ENCODE results near the gene CHRNB1.

Gene CHRNB1

DNA sequence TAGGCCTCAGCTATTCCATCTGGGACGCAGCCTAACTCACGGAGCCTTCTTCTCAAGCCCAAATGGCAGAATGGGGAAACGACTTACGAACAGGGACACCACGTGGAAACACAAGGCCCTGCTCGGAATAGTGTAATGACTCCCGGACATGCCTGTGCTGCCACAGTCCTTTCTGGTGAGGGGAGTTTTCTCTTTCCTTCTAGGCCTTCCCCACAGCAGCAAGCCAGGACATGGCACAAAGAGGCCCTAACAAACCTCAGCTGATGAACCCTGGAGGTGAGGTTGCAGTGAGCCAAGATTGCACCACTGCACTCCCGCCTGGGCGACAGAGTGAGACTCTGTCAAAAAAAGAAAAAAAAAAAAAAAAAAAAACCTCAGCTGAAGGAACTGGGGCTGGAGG, 19.2 kb downstream of the CHRNB1 start:
- no peak overlapping the region for H3K4me3 ChIP-seq (ENCODE audit: low read depth, low read length)
- DNase-seq (ENCODE audit: low read depth) = no peak
- in situ Hi-C loops (cut with HindIII; ENCODE audit: low sequenced_read_pairs) = no loop called here
- TF ChIP-seq, protein P1, sequence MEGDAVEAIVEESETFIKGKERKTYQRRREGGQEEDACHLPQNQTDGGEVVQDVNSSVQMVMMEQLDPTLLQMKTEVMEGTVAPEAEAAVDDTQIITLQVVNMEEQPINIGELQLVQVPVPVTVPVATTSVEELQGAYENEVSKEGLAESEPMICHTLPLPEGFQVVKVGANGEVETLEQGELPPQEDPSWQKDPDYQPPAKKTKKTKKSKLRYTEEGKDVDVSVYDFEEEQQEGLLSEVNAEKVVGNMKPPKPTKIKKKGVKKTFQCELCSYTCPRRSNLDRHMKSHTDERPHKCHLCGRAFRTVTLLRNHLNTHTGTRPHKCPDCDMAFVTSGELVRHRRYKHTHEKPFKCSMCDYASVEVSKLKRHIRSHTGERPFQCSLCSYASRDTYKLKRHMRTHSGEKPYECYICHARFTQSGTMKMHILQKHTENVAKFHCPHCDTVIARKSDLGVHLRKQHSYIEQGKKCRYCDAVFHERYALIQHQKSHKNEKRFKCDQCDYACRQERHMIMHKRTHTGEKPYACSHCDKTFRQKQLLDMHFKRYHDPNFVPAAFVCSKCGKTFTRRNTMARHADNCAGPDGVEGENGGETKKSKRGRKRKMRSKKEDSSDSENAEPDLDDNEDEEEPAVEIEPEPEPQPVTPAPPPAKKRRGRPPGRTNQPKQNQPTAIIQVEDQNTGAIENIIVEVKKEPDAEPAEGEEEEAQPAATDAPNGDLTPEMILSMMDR (IDR thresholded peaks at IDR 0.05; ENCODE audit: low read depth, low read length, missing control alignments) = no peak

DNA sequence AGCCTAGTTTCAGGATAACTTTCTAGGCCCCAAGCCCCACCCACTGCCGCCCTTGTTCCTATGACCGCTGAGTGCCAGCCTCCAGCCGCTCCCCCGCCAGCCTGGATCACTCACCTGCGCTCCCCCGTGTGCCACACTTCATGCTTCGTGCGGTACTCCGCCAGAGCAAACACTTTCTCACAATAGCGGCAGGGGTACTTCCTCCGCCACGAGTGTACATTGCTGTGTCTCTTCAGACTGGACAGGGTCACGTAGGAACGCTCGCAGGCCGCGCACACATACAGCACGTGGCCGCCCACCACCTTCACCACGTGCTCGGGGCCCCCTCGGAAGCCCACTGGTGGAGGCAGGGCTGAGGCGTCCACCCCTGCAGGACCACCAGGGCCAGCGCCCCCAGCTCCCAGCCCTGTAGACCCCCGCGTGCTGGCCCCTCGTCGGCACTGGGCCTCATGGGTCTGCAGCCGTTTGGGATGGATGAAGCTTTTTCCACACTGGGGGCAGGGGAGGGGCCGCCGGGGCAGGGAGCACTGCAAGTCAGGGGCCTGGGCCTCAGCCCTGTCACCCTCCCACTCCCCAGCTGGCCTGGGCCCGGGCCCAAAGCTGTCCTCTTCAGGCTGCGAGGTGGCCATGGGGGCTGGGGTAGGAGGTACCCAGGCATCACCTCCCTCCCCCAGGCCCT, 20.9 kb downstream of the CHRNB1 start:
- in situ Hi-C loops (cut with HindIII; ENCODE audit: low sequenced_read_pairs) = no loop called here
- H3K4me3 ChIP-seq (ENCODE audit: low read depth, low read length) = no peak overlapping the region
- DNase-seq (ENCODE audit: low read depth) = no peak
- TF ChIP-seq, protein P1 (IDR thresholded peaks at IDR 0.05; ENCODE audit: low read depth, low read length, missing control alignments) = no peak

DNA sequence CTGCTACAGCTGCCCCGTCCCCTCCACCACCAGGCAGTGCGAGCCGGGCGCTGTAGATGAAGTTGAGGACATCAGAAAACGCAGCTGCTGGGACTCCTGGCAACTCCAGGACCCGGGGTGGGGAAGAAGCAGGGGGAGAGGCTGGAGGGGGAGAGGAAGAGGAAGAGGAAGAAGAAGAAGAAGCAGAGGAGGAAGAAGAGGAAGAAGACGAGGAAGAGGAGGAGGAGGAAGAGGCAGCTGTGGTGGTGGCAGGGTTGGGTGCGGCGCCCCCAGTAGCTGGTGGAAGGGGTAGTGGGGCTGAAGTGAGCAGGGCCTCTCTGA, 21.4 kb downstream of the CHRNB1 start:
- in situ Hi-C loops (cut with HindIII; ENCODE audit: low sequenced_read_pairs) = no loop called here
- DNase-seq (ENCODE audit: low read depth) = no peak
- TF ChIP-seq, protein P1 (IDR thresholded peaks at IDR 0.05; ENCODE audit: low read depth, low read length, missing control alignments) = no peak
- no peak overlapping the region for H3K4me3 ChIP-seq (ENCODE audit: low read depth, low read length)

DNA sequence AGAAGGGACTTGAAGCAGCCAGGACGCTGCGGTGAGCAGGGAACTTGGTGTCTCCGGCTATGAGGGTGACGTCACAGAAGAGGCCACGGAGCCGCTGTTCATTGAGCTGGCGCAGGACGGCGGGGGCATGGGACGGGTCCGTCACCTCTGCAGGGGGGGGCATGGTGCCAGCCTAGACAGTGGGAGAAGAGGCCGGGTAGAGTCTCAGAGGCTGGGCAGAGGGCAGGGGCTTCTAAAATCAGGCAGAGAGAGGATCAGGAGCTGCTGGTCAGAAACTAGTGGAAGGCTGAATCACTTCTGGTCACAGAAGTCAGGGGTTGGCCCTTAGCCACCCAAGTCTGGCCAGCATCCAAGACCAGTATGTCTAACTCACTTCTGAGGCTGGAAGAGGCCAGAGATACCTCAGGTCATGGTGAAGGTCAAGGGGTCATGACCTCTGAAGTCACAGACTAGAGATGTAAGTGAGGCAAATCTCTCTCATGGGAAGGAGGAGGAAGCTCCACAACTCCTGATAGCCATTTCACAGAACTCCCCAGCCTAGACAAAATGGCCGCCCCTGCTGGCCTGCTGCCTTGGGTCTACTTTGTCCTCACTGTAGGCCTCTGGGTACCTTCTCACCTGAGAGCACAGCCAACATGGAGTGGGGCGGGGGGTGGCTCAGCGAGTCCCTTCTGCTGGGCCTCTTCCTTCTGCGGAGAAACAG, 21.9 kb downstream of the CHRNB1 start:
- H3K4me3 ChIP-seq (ENCODE audit: low read depth, low read length) = no peak overlapping the region
- in situ Hi-C loops (cut with HindIII; ENCODE audit: low sequenced_read_pairs) = no loop called here
- no peak for DNase-seq (ENCODE audit: low read depth)
- TF ChIP-seq, protein P1 (IDR thresholded peaks at IDR 0.05; ENCODE audit: low read depth, low read length, missing control alignments) = no peak

DNA sequence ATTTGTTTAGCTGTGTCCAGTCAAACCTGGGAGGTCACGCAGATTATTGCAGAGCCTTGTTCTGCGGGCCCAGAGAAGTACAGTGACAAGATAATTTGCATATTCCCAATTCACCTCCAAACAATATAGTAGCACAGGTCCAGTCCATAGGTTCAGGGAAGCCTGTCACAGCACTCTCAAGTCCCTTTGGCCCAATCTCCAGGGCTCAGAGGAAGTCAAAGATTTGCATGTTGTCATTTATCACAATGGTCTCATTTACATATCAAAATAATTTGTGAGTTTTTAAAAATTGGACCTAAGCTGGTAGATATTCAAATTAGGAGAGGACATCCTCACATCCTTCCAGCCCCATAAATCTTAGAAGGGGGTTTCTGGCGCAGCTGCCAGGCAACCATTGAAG, 22.6 kb downstream of the CHRNB1 start:
- in situ Hi-C loops (cut with HindIII; ENCODE audit: low sequenced_read_pairs) = no loop called here
- TF ChIP-seq, protein P1 (IDR thresholded peaks at IDR 0.05; ENCODE audit: low read depth, low read length, missing control alignments) = no peak
- DNase-seq (ENCODE audit: low read depth) = no peak
- H3K4me3 ChIP-seq (ENCODE audit: low read depth, low read length) = no peak overlapping the region

DNA sequence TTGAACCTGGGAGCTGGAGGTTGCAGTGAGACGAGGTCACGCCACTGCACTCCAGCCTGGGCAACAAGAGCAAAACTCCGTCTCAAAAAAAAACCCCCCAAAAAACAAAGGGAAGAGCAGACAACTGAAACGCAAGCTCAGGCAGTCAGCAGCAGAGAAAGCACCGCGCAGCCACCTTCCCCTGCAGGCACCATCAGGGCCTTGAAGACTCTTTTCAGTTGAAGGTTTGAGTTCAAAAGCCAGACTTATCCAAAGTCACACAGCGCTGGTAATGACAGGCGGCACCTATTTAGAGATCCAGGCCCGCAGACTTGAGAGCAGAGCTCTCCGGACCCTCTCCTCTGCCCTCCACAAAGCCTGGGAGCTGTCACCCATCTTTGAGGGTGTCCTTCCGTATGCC, 23.4 kb downstream of the CHRNB1 start:
- in situ Hi-C loops (cut with HindIII; ENCODE audit: low sequenced_read_pairs) = no loop called here
- DNase-seq (ENCODE audit: low read depth) = no peak
- H3K4me3 ChIP-seq (ENCODE audit: low read depth, low read length) = no peak overlapping the region
- TF ChIP-seq, protein P1 (IDR thresholded peaks at IDR 0.05; ENCODE audit: low read depth, low read length, missing control alignments) = no peak

Data from astrocyte of the cerebellum (primary cell).